ENCODE data around the gene GPR141.

- TF ChIP-seq CTCF (IDR thresholded peaks at IDR 0.05), result no peak
- no peak for TF ChIP-seq POLR2A (IDR thresholded peaks at IDR 0.05)
These were observed 46.9 kb downstream of the GPR141 start for GRCh38 chr7:37730501-37730900.

Data from sigmoid colon (tissue), 3 donors.